ENCODE measurements around the gene SLCO1A2. TPM values are rescaled to one million over a fixed set of nuclear protein-coding genes. Genes with fewer than 3 reads are reported as not detected.

SLCO1A2 gene
- total RNA-seq, 1 donor from 2014 or later: 2.4 TPM

DNA sequence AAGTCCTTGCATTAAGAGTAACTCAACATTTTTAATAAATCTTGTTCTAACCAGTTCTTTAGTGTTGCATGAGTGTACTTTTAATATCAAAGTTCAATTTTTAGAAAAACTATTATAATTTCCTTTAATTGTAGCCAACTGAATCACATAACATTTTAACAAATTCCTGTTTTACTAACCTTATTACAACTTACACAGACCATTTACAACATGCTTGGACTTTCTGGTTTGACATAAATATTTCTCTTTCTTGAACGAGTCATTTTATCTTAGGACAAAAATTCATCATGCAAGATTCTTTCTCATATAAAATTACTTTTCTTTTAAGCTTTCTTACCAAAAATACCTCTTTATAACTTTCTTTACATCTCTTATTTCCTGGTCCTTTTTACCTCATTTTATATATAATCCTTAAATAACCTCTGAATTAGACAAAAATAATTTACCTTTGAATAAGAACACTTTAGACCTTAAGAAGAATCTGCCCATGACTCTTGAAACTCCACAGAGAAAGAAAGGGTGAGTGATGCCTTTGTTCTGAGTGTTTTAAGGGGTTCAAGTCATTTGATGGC lies 3.9 kb downstream of the SLCO1A2 start:
- H3K4me1 Mint-ChIP-seq (ENCODE audit: unreplicated experiment): peaks cover 9% of the 10 kb centered on the region

GRCh38 chr12:21328578-21328977 lies 6.1 kb downstream of the SLCO1A2 start:
- TF ChIP-seq CTCF (IDR thresholded peaks at IDR 0.05): no peak
- Mint-ChIP-seq H3K27me3 (ENCODE audit: unreplicated experiment) (no peaks in the 10 kb centered on the region), H3K9me3 (ENCODE audit: unreplicated experiment) (peaks cover 29% of the 10 kb centered on the region), H3K36me3 (ENCODE audit: unreplicated experiment) (peaks cover 8% of the 10 kb centered on the region), H3K4me1 (ENCODE audit: unreplicated experiment) (no peaks in the 10 kb centered on the region), H3K4me3 (ENCODE audit: unreplicated experiment) (no peak overlapping the region), H3K27ac (ENCODE audit: unreplicated experiment) (no peak overlapping the region)
- DNase-seq (ENCODE audit: extremely low spot score, unreplicated experiment): no peak

More for the DNA sequence above, 3.9 kb downstream of the SLCO1A2 start:
- Mint-ChIP-seq H3K9me3 (ENCODE audit: unreplicated experiment) (peaks cover 29% of the 10 kb centered on the region), H3K27ac (ENCODE audit: unreplicated experiment) (no peak overlapping the region), H3K36me3 (ENCODE audit: unreplicated experiment) (peaks cover 8% of the 10 kb centered on the region), H3K27me3 (ENCODE audit: unreplicated experiment) (no peaks in the 10 kb centered on the region), H3K4me3 (ENCODE audit: unreplicated experiment) (no peak overlapping the region)
- TF ChIP-seq CTCF (IDR thresholded peaks at IDR 0.05): no peak
- DNase-seq (ENCODE audit: extremely low spot score, unreplicated experiment): no peak

- TF ChIP-seq CTCF (IDR thresholded peaks at IDR 0.05): no peak
- no peak for DNase-seq (ENCODE audit: extremely low spot score, unreplicated experiment)
- H3K9me3 Mint-ChIP-seq (ENCODE audit: unreplicated experiment): peaks cover 12% of the 10 kb centered on the region
- no peak overlapping the region for H3K4me3 Mint-ChIP-seq (ENCODE audit: unreplicated experiment)
- no peak overlapping the region for H3K27ac Mint-ChIP-seq (ENCODE audit: unreplicated experiment)
- H3K36me3 Mint-ChIP-seq (ENCODE audit: unreplicated experiment): peaks cover 8% of the 10 kb centered on the region
- H3K4me1 Mint-ChIP-seq (ENCODE audit: unreplicated experiment): no peaks in the 10 kb centered on the region
- H3K27me3 Mint-ChIP-seq (ENCODE audit: unreplicated experiment): no peaks in the 10 kb centered on the region
Observed at GRCh38 chr12:21324551-21324950, 10.2 kb downstream of the SLCO1A2 start.

DNA sequence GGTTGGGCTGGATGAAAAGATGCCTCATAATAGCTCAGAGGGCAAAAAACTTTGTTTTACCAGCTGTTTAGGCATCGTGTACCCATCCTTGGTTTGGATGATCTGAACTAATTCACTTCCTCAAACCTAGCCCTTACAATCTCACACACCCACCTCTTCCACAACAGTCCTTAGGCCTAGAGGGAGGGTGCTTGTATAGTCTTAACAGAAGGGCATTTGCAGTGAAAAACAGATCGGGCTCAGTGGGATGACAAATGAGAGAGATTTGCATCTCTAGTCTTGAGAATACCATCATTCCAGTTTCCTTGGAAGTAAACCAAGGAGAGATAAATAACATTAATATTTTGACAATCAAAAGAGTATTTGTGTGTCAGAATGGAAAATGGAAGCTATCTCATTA lies 11.0 kb downstream of the SLCO1A2 start:
- H3K4me1 Mint-ChIP-seq (ENCODE audit: unreplicated experiment): no peaks in the 10 kb centered on the region
- peaks cover 7% of the 10 kb centered on the region for H3K9me3 Mint-ChIP-seq (ENCODE audit: unreplicated experiment)
- peaks cover 8% of the 10 kb centered on the region for H3K36me3 Mint-ChIP-seq (ENCODE audit: unreplicated experiment)
- H3K27me3 Mint-ChIP-seq (ENCODE audit: unreplicated experiment): no peaks in the 10 kb centered on the region
- H3K4me3 Mint-ChIP-seq (ENCODE audit: unreplicated experiment): no peak overlapping the region
- TF ChIP-seq CTCF (IDR thresholded peaks at IDR 0.05): no peak
- H3K27ac Mint-ChIP-seq (ENCODE audit: unreplicated experiment): no peak overlapping the region
- no peak for DNase-seq (ENCODE audit: extremely low spot score, unreplicated experiment)

DNA sequence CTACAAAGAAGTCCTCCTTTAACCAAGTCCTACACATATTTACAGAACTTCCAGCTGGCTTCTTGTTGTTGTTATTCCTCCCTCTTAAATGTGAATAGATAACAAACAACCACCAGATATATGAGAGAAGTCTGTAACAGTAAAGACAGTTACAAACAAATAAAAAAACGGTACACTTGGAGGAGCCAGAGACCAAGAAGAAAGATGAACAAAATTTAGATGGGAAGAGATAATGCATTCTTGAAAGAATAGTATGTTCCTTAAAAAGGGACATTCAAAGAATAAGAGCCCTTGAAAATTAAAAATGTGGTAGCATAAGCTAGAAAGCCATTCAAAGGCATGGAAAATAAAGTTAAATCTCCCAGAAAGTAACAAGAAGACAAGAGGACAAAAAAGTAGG lies 25.9 kb downstream of the SLCO1A2 start:
- no peak for TF ChIP-seq CTCF (IDR thresholded peaks at IDR 0.05)
- no peaks in the 10 kb centered on the region for H3K9me3 Mint-ChIP-seq (ENCODE audit: unreplicated experiment)
- no peaks in the 10 kb centered on the region for H3K27me3 Mint-ChIP-seq (ENCODE audit: unreplicated experiment)
- no peak overlapping the region for H3K4me3 Mint-ChIP-seq (ENCODE audit: unreplicated experiment)
- DNase-seq (ENCODE audit: extremely low spot score, unreplicated experiment): no peak
- no peak overlapping the region for H3K27ac Mint-ChIP-seq (ENCODE audit: unreplicated experiment)
- H3K4me1 Mint-ChIP-seq (ENCODE audit: unreplicated experiment): peaks cover 7% of the 10 kb centered on the region
- no peaks in the 10 kb centered on the region for H3K36me3 Mint-ChIP-seq (ENCODE audit: unreplicated experiment)
